Midbrain (tissue), 1 donor: ENCODE measurements around the gene PDE4B.
A peak's percentile ranks its signal among the peaks of the same experiment; 100 is the strongest.
"Not testable (repeated sequence)": the region's sequence is repeated elsewhere in the genome, so short reads cannot be mapped to it uniquely, and the experiment has no call there.

Experiments used
- DNase-seq: peaks from one replicate; lab custom pipeline; 2025; lab: John Stamatoyannopoulos, UW

PDE4B gene

DNA sequence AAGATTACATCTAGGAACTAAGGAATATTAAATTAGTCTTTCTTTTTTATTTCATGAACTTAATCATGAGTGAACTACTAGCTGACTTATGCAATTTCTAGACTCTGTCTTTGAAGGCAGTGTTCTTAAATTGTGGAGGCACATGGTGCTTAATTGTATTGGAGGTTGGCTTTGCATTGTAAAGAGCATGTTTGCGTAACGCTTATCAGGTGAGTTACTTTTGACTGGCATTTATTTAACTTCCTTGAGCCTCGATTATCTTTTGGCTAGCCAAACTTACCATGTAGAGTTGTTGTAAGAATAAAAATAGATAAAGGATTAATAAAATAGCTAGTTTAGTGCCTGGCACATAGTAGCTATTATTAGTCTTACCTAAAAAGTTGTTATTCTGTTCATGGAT is 262.4 kb downstream of the PDE4B start:
- DNase-seq: no peak

DNA sequence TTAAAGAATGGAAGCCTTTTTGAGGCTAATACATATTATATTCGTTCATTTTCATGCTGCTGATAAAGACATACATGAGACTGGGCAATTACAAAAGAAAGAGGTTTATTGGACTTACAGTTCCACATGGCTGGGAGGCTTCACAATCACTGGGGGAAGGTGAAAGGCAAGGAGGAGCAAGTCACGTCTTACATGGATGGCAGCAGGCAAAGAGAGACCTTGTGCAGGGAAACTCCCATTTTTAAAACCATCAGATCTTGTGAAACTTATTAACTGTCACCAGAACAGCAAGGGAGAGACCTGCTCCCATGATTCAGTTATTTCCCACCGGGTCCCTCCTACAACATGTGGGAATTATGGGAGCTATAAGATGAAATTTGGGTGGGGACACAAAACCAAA is 264.8 kb downstream of the PDE4B start:
- DNase-seq: not testable (repeated sequence)

DNA sequence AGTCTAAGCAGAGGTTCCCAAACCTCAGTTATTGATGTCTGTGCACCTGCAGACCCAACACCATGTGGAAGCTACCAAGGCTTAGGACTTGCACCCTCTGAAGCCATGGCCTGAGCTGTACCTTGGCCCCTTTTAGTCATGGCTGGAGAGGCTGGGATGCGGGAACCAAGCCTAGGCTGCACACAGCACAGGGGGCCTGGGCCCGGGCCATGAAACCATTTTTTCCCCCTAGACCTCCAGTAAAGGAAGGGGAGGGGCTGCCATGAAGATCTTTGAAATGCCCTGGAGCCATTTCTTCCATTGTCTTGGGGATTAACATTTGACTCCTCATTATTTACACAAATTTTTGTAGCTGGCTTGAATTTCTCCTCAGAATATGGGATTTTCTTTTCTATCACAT is 265.9 kb downstream of the PDE4B start:
- DNase-seq: no peak

- not testable (repeated sequence) for DNase-seq
These were observed 274.5 kb downstream of the PDE4B start for GRCh38 chr1:66067219-66067618.

- no peak for DNase-seq
These were observed 277.5 kb downstream of the PDE4B start for GRCh38 chr1:66069976-66070876.

DNA sequence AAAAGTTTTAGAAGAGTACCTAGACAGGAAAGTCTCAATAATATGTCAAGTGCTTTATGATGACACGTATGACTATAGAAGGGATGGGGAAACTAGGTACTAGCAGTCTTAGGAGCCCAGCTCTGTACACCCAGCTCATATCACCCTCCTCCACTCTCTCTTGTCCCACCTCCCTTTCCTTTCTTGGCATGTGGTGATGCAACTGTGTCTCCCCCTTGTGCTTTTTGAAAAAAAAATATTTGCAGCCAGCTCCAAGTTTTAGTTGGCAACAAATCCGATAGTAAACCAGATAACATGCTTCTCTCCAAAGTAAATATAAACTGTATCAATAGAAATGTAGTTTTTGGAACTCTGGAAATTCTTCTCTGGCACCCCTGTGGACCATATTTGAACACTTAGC is 280.7 kb downstream of the PDE4B start:
- DNase-seq: no peak

- no peak for DNase-seq
These were observed 281.5 kb downstream of the PDE4B start for GRCh38 chr1:66074147-66074546.

DNA sequence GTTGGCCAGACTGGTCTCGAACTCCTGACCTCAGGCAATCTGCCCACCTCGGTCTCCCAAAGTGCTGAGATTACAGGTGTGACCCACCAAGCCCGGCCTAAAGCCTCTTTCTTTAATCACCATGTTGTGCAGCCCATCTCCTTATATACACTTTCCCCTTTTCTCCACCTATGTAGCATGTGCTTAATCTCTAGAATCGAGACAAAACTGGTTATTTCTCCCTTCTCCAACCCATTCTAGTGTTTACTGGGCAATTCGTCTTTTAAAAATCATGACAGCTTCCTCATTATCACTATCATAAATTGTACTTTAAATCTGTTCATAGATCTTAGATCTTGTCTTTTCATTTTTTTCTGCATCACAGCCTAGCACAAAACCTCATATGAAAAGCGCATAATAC is 285.7 kb downstream of the PDE4B start:
- DNase-seq: no peak

DNA sequence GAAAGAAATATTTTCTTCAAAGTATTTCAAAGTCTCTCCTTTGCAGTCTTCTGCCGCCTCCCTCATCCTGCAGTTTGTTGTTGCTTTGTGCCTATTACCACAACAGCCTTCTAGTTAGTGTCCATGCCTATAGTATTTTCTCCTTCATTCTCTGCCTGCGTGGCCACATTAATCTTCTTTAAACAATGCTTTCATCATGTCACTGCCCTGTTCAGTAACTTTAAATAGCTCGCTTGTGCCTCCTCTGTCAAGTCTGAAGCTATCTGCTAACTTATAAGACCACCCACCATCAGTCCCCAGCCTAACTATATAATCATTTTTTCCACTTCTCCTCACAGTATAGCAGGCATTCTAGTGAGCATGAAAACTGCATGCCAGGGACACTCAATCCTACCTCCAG is 290.3 kb downstream of the PDE4B start:
- no peak for DNase-seq

DNA sequence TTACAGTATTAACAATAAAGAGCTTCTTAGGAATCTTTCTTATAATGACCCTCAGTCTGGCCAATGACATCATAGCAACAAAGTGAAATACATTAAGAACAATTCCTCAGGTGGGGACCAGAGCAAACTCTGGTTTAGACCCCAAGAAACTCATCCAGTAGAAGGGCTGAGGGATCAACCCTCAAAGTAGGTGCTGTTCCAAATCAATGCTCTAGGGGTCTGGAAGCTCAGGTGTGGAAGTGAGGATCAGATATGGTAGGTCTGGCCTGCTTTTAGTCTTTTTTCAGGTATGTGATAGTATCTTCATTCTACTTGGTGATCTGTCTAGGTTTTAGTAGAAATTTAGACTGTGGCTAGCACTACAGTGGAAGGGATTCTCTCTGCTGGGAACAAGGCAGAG is 291.7 kb downstream of the PDE4B start:
- no peak for DNase-seq

DNA sequence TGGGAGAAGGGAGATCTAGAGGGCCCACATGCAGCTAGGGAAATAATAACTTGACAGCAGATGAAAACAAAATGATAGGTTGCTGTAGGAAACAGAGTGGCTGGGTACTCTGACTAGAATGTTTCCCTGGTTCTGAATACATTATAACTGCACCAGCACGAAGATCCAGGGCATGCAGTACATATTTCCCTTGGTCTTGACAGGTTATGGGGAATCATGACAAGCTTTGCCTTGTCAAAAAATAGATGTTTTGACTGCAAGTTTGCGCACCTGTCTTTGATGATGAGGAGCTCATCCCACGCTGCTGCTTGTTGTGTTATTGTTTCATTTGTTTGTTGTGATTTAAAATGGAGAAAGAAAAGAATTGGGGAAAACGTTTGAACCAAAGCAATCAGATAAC is 292.9 kb downstream of the PDE4B start:
- no peak for DNase-seq

GRCh38 chr1:66088787-66089186 is 296.1 kb downstream of the PDE4B start:
- no peak for DNase-seq

DNA sequence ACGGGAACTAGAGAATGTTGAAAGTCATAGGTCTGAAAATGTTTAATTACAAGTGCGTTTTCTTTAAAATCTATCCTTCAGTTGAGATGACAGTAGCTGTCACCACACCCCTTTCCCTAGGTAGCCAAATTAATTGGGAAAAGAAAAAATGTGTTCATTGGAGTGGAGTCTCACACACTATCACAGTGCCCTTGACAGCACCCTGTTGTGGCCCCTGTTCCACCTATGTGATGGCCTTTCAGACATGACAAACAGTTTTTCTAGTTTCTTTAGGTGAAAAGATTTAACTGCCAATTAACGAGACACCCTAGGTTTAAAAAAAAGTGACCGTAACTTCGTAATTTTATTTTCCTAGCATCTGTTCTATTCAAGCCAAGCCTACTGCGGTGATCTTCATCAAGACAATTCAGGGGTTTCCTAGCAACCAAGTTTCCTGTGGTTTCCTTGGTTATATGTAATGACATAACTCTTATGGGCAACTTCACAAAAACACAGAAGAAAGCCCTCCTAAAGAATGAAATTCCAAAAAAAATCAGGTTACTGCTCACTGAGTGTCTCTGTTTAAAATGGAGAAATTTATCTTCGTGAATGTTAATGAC is 298.3 kb downstream of the PDE4B start:
- no peak for DNase-seq

DNA sequence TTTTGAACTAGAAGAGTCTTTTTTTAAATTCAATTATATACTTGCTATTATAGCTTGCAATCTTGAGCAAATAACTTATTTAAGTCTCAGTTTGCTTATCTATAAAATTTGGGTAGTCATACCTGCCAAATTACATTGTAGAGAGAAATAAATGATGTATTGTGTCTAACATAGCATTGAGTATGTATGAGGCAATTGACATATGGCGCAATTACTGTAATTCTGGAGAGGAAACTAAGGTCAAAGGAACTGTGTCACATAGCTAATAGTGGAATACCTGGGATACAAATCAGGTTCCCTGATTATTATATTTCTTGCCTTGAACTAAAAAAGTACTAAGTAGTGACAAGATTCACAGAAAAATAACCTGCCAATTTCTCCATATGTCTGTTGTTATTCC is 302.5 kb downstream of the PDE4B start:
- no peak for DNase-seq

GRCh38 chr1:66100959-66101358 is 308.3 kb downstream of the PDE4B start:
- DNase-seq: not testable (repeated sequence)

DNA sequence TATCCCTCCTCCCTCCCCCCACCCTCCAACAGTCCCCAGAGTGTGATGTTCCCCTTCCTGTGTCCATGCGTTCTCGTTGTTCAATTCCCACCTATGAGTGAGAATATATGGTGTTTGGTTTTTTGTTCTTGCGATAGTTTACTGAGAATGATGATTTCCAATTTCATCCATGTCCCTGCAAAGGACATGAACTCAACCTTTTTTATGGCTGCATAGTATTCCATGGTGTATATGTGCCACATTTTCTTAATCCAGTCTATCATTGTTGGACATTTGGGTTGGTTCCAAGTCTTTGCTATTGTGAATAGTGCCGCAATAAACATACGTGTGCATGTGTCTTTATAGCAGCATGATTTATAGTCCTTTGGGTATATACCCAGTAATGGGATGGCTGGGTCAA is 311.4 kb downstream of the PDE4B start:
- DNase-seq: not testable (repeated sequence)

- no peak for DNase-seq
These were observed 315.9 kb downstream of the PDE4B start for GRCh38 chr1:66108624-66109023.

GRCh38 chr1:66112744-66113400 is 320.2 kb downstream of the PDE4B start:
- DNase-seq: peak; percentile 42

- DNase-seq: no peak
These were observed 326.5 kb downstream of the PDE4B start for GRCh38 chr1:66119148-66119547.

- no peak for DNase-seq
These were observed 332.0 kb downstream of the PDE4B start for GRCh38 chr1:66124670-66125069.

- not testable (repeated sequence) for DNase-seq
These were observed 335.9 kb downstream of the PDE4B start for GRCh38 chr1:66128641-66129040.

DNA sequence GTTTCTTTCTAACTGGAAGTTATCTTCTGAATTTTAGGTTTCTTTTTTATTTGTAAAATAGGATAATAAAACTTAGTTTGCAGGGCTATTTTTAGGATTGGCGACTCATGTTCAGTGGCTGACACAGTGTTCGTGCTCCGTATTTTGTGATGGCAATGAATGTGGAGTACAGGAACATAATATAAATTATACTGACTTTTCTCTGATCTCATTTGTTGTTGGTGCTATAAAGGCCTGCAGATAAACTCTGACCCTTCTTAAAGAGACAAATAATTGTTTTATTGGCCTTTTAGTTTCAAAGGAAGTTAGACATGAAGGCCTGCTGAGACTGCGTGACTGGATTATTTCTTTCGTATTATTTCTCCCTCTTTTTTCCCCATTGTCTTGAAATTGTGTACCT is 339.6 kb downstream of the PDE4B start:
- DNase-seq: no peak

DNA sequence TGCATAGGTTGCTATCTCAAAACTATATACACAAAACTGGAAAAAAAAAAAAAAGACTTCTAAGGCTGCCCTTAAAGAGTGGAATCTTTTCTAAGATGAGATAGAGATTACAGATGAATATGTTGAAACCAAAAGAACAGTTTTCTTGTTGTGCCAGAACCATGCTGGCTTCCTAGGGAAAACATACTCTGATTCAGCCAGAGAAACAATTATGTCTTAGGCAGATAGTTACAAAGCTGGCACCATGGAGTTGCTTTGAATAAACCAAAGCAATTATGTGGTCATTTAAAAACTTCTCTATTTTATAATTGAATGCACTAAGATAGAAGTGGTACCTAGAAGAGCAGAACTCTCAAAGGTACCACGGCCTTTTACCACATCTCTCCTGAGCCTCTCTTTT is 341.3 kb downstream of the PDE4B start:
- no peak for DNase-seq
